ENCODE measurements around the gene BCL7A. TPM values are rescaled to one million over a fixed set of nuclear protein-coding genes. Genes with fewer than 3 reads are reported as not detected.

Gene BCL7A
- total and polyA plus RNA-seq, 9 of the 15 experiments (the other 6 are each of a cell fraction or from before 2014, with no cell fraction given) = 0.25 to 21.9 (median 14.9) TPM

GRCh38 chr12:122094735-122095631 is 73.3 kb downstream of the BCL7A start (continued):
- TF ChIP-seq FOXJ3 (CRISPR knock-in tag; IDR thresholded peaks at IDR 0.05) = no peak
- peak; percentile 46; the same call in 1 of the 2 replicates for TF ChIP-seq ZBTB5 (IDR thresholded peaks at IDR 0.05)
- no peak for TF ChIP-seq KDM4B (IDR thresholded peaks at IDR 0.05; ENCODE audit: borderline replicate concordance in 2 of 2, low read depth in 1 of 2)
- no peak for TF ChIP-seq DEAF1 (CRISPR knock-in tag; IDR thresholded peaks at IDR 0.05)
- no peak for TF ChIP-seq STAT5B (CRISPR knock-in tag; IDR thresholded peaks at IDR 0.05)
- 0 out of 2 replicates have a peak, but pooled peaks have one; percentile 28 for TF ChIP-seq MYBL2 (IDR thresholded peaks at IDR 0.05; ENCODE audit: low read depth)
- no peak for TF ChIP-seq MYBL2 (CRISPR knock-in tag; IDR thresholded peaks at IDR 0.05; ENCODE audit: borderline replicate concordance)
- no peak for TF ChIP-seq ZNF354B (CRISPR knock-in tag; IDR thresholded peaks at IDR 0.05)
- TF ChIP-seq ZNF197 (CRISPR knock-in tag; IDR thresholded peaks at IDR 0.05; ENCODE audit: low read depth) = no peak
